HG03025 (cell line): ENCODE measurements around the gene OTUD5.

Experiments
- ATAC-seq: cut with Tn5 transposase; IDR thresholded peaks from one replicate; pipeline ENCODE4 v1.9.1; 2021; ENCODE audit warnings: mild to moderate bottlenecking, moderate library complexity; ENCODE audit not compliant: unreplicated experiment, low FRiP score

The OTUD5 gene

GRCh38 chrX:48913605-48914366 is 43.6 kb downstream of the OTUD5 start:
- ATAC-seq: no peak

- peak; percentile 73 for ATAC-seq
Measured at GRCh38 chrX:48911412-48912182, 45.8 kb downstream of the OTUD5 start, which contains the start of gene SLC35A2. Gene SLC35A2 (minus strand): TSS chrX:48911646. CDS start chrX:48911636, 10 bp downstream.

- no peak for ATAC-seq
Measured at GRCh38 chrX:48910926-48911411, 46.4 kb downstream of the OTUD5 start.

DNA sequence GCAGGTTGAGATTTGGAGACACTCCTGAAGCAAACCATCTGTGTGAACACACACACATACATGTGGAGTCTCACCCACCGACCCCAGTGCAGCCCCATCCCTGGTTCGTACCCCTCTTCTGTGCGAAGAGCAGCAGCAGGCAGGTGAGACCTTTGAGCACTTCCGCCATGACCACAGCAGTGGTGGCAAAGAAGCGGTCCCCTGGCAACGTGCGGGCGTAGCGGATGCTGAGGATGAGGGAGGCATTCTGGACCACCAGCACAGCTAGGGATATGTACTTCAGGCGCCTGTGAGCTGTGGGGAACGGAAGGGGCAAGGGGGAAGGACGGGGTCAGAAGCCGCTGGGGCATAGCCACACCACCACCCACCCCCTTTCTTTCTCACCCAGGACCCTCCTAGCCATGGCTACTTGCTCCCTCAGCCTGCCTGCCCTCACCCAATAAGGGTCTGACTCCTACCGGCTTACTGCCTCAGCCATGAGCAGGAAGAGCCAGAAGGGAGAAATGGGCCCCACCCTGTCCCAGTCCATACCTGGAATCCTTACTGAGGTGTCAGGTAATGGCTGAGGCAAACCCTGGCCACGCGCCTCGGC is 47.6 kb downstream of the OTUD5 start:
- no peak for ATAC-seq

- ATAC-seq: no peak
Measured at GRCh38 chrX:48908600-48908999, 48.8 kb downstream of the OTUD5 start.

- no peak for ATAC-seq
Measured at GRCh38 chrX:48905090-48905790, 52.2 kb downstream of the OTUD5 start.

GRCh38 chrX:48904626-48905025 is 52.8 kb downstream of the OTUD5 start:
- no peak for ATAC-seq

- ATAC-seq: no peak
Measured at GRCh38 chrX:48904180-48904579, 53.2 kb downstream of the OTUD5 start.

GRCh38 chrX:48903290-48903689 is 54.1 kb downstream of the OTUD5 start:
- no peak for ATAC-seq

DNA sequence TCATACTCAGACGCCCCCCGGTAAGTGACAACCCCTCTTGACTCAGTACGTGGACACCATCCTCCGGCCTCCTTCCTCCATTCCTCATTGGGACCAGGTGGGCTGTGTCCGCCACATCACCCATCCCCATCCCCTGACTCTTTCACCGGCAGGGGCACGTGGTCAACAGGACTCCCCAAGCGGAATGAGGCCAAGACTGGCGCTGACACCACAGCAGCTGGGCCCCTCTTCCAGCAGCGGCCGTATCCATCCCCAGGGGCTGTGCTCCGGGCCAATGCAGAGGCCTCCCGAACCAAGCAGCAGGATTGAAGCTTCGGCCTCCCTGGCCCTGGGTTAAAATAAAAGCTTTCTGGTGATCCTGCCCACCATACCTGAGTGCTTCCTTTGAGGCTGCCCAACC is 54.6 kb downstream of the OTUD5 start:
- no peak for ATAC-seq

- ATAC-seq: no peak
Measured at GRCh38 chrX:48902135-48902534, 55.3 kb downstream of the OTUD5 start.

GRCh38 chrX:48901069-48901468 is 56.3 kb downstream of the OTUD5 start:
- ATAC-seq: no peak

GRCh38 chrX:48899078-48899410 is 58.4 kb downstream of the OTUD5 start:
- ATAC-seq: no peak

GRCh38 chrX:48897625-48898306 is 59.6 kb downstream of the OTUD5 start, which contains the start of the genes PQBP1 and TIMM17B:
Gene PQBP1 (plus strand): TSS chrX:48897930. CDS start chrX:48898510, 580 bp downstream.
Gene TIMM17B (minus strand): TSS chrX:48897768. CDS start chrX:48897749, 19 bp downstream.
- ATAC-seq: peak; percentile 82

- ATAC-seq: peak; percentile 20
Measured at GRCh38 chrX:48897157-48897624, 60.2 kb downstream of the OTUD5 start.

GRCh38 chrX:48896611-48897011 is 60.8 kb downstream of the OTUD5 start:
- no peak for ATAC-seq

DNA sequence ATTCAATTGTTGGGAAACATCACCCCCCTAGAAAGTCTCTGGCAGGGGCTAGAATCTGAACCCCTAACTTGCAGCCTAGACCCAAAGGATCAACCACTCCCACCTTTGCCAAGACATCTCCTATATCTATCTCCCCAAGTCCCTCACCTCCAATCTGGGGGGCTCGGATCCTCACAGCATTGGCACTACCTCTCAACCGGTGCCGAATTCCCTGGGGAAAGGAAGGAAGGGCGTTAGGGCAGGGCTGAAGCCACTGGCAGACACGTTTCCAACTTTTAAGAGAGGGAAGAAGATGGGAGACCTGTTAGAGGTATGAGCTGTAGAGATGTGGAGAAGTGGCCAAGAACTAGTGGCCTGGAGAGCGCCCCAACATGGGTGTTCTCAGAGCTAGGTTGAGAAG is 62.5 kb downstream of the OTUD5 start:
- no peak for ATAC-seq

- ATAC-seq: no peak
Measured at GRCh38 chrX:48893556-48894348, 63.7 kb downstream of the OTUD5 start.

DNA sequence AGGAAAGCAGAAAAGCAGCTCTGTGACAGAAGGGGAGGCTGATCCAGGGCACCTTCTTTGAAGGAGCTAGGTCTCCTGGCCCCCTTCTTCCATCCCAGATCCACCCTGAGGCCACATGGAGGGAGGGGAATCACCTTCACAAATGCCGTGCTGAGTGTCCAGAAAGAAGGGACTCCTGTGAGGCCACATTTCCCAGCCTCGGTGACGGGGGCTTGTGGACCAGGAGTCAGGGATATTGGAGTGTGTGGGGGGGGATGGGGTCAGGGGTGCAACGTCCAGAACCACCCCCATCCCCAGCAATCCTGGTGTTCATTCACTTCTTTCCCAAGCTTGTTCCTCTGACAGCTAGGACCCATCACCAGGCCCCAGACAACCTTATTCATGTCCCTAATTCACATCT is 64.5 kb downstream of the OTUD5 start:
- no peak for ATAC-seq
